GM23338 (cell line): ENCODE measurements around the gene BTN1A1. TPM values are rescaled to one million over a fixed set of nuclear protein-coding genes. Genes with fewer than 3 reads are reported as not detected.

ENCODE experiments used
- ATAC-seq: fragments of 200-7000 bp; cut with Tn5 transposase; 3 replicates; pipeline ENCODE4 v1.9.1; 2020
- DNase-seq: peaks from one replicate; pipeline ENCODE4 v3.0.0-alpha.2; 2015; ENCODE audit warnings: low spot score
- H2AFZ ChIP-seq: fragments of 200-600 bp; sonication (generic); 2 replicates; pipeline ENCODE4 v1.8.0; 2016; ENCODE audit warnings: antibody characterized with exemption, mild to moderate bottlenecking, moderate library complexity
- H3F3A ChIP-seq: fragments of 200-600 bp; sonication (generic); replicated peaks from 2 replicates; pipeline ENCODE4 v1.8.0; 2017; ENCODE audit warnings: antibody characterized with exemption, mixed run types, low read depth
- H3K27ac ChIP-seq: fragments of 200-600 bp; sonication (generic); 2 replicates; pipeline ENCODE4 v1.6.1; 2016; ENCODE audit warnings: low read depth
- H3K27me3 ChIP-seq: fragments of 200-600 bp; sonication (generic); 2 replicates; pipeline ENCODE4 v1.8.0; 2016; ENCODE audit warnings: mild to moderate bottlenecking, mixed run types, moderate library complexity; ENCODE audit not compliant: insufficient read depth
- H3K36me3 ChIP-seq: fragments of 200-600 bp; sonication (generic); 2 replicates; pipeline ENCODE4 v1.8.0; 2016; ENCODE audit warnings: mild to moderate bottlenecking; ENCODE audit not compliant: insufficient read depth
- H3K4me1 ChIP-seq: fragments of 200-600 bp; sonication (generic); 2 replicates; pipeline ENCODE4 v1.8.0; 2016; ENCODE audit warnings: mild to moderate bottlenecking, moderate library complexity; ENCODE audit not compliant: insufficient read depth
- H3K4me2 ChIP-seq: fragments of 200-600 bp; sonication (generic); 2 replicates; pipeline ENCODE4 v1.7.1; 2017; ENCODE audit warnings: mixed run types
- H3K4me3 ChIP-seq: fragments of 200-600 bp; sonication (generic); 2 replicates; pipeline ENCODE4 v1.6.1; 2016; ENCODE audit warnings: mixed run types
- H3K79me2 ChIP-seq: fragments of 200-600 bp; sonication (generic); replicated peaks from 2 replicates; pipeline ENCODE4 v1.8.0; 2017; ENCODE audit warnings: mild to moderate bottlenecking; ENCODE audit not compliant: insufficient read depth
- H3K9me2 ChIP-seq: fragments of 200-600 bp; sonication (generic); 2 replicates; pipeline ENCODE4 v1.8.0; 2017; ENCODE audit not compliant: insufficient read depth
- H4K20me1 ChIP-seq: fragments of 200-600 bp; sonication (generic); replicated peaks from 2 replicates; pipeline ENCODE4 v1.8.0; 2017; ENCODE audit warnings: mild to moderate bottlenecking; ENCODE audit not compliant: insufficient read depth
- H3K27ac Mint-ChIP-seq: 2 replicates; pipeline ENCODE4 v1.8.0; 2020; ENCODE audit warnings: inconsistent platforms, mild to moderate bottlenecking, moderate library complexity, mixed read lengths
- H3K27me3 Mint-ChIP-seq: 3 replicates; pipeline ENCODE4 v1.8.0; 2022; ENCODE audit warnings: low read depth, mild to moderate bottlenecking, moderate library complexity, mixed read lengths, inconsistent platforms; ENCODE audit not compliant: insufficient read depth, poor library complexity
- H3K36me3 Mint-ChIP-seq: 3 replicates; pipeline ENCODE4 v1.8.0; 2021; ENCODE audit warnings: low read depth, mild to moderate bottlenecking, inconsistent platforms, moderate library complexity, mixed read lengths
- H3K4me1 Mint-ChIP-seq: 3 replicates; pipeline ENCODE4 v1.8.0; 2020; ENCODE audit warnings: mild to moderate bottlenecking, inconsistent platforms, mixed read lengths
- H3K4me3 Mint-ChIP-seq: 3 replicates; pipeline ENCODE4 v1.8.0; 2021; ENCODE audit warnings: moderate library complexity, mild to moderate bottlenecking, inconsistent platforms, mixed read lengths
- H3K9me3 Mint-ChIP-seq: 3 replicates; pipeline ENCODE4 v1.8.0; 2020; ENCODE audit warnings: moderate library complexity, mild to moderate bottlenecking, inconsistent platforms, mixed read lengths
- CREB1 ChIP-seq: fragments of 250-450 bp; sonication (Bioruptor Pico); IDR thresholded peaks from 2 replicates; pipeline ENCODE4 v1.5.0; 2020; ENCODE audit warnings: low read depth, mild to moderate bottlenecking, moderate library complexity
- ETS1 ChIP-seq: IDR thresholded peaks from 2 replicates; pipeline ENCODE4 v1.6.1; 2016; ENCODE audit warnings: antibody characterized with exemption
- EZH2phosphoT487 ChIP-seq: fragments of 200-600 bp; sonication (generic); IDR thresholded peaks from one replicate; pipeline ENCODE4 v1.8.1; 2018; ENCODE audit warnings: antibody characterized with exemption; ENCODE audit not compliant: unreplicated experiment
- JUNB ChIP-seq: IDR thresholded peaks from one replicate; pipeline ENCODE4 v1.6.1; 2016; ENCODE audit warnings: antibody characterized with exemption; ENCODE audit not compliant: unreplicated experiment
- REST ChIP-seq: IDR thresholded peaks from one replicate; pipeline ENCODE4 v1.6.1; 2018; ENCODE audit warnings: antibody characterized with exemption; ENCODE audit not compliant: unreplicated experiment
- STAT1 ChIP-seq: IDR thresholded peaks from one replicate; pipeline ENCODE4 v1.6.1; 2016; ENCODE audit warnings: antibody characterized with exemption; ENCODE audit not compliant: unreplicated experiment
- ZNF462 ChIP-seq: fragments of 250-450 bp; sonication (Bioruptor Pico); IDR thresholded peaks from 2 replicates; pipeline ENCODE4 v1.5.0; 2020; ENCODE audit warnings: mild to moderate bottlenecking, moderate library complexity
- polyA plus RNA-seq: library from polyadenylated mRNA; unstranded; fragments of >200 nt; fragmentation: Nextera tagmentation; extraction: Ambion mirVana; gene quantifications from 2 replicates; pipeline ENCODE4 v1.2.1, GENCODE V29; 2016
- total RNA-seq: library from RNA; depleted of rRNA; stranded (reverse); fragments of >200 nt; shearing (Covaris generic); gene quantifications from 2 replicates; pipeline ENCODE4 v1.2.3, GENCODE V29; 2014

Gene BTN1A1
- total and polyA plus RNA-seq, 2 experiments from 2014 or later: 0.13 to 0.38 TPM

- TF ChIP-seq REST: no peak
- TF ChIP-seq JUNB: no peak
Observed at GRCh38 chr6:26525838-26526237, 25.7 kb downstream of the BTN1A1 start (continued).

- TF ChIP-seq STAT1 (no peak), REST (no peak), ETS1 (no peak), ZNF462 (CRISPR knock-in tag) (no peak), CREB1 (CRISPR knock-in tag) (no peak), EZH2phosphoT487 (no peak)
- H3K36me3 Mint-ChIP-seq: no peaks in the 10 kb centered on the region; the same call in 2 of the 3 replicates
- Histone ChIP-seq H3K4me3 (no peak overlapping the region), H3K4me1 (peaks cover 31% of the 10 kb centered on the region), H3K36me3 (no peaks in the 10 kb centered on the region), H2AFZ (no peak overlapping the region), H3K9me2 (no peaks in the 10 kb centered on the region), H3K79me2 (peaks cover 9% of the 10 kb centered on the region; the same call in 1 of the 2 replicates), H3F3A (no peaks in the 10 kb centered on the region; the same call in 1 of the 2 replicates), H4K20me1 (no peaks in the 10 kb centered on the region), H3K27ac (no peak overlapping the region), H3K27me3 (no peaks in the 10 kb centered on the region), H3K4me2 (no peak overlapping the region)
- H3K9me3 Mint-ChIP-seq: no peaks in the 10 kb centered on the region
- H3K4me3 Mint-ChIP-seq: no peak overlapping the region
- DNase-seq: no peak
- H3K27ac Mint-ChIP-seq: no peak overlapping the region
- no peak for ATAC-seq
- H3K27me3 Mint-ChIP-seq: no peaks in the 10 kb centered on the region
- H3K4me1 Mint-ChIP-seq: peaks cover 40% of the 10 kb centered on the region
Observed at GRCh38 chr6:26526928-26527327, 26.8 kb downstream of the BTN1A1 start.
